Activated T-cell treated with anti-CD3 and anti-CD28 coated beads, Interleukin-2, amount 50 U/mL, for 1 hour (primary cell): ENCODE data around the gene RFX2.

Experiments
- DNase-seq: peaks from one replicate; pipeline ENCODE4 v3.0.0-alpha.2; 2020

Gene RFX2

GRCh38 chr19:6103217-6103644, 7.1 kb downstream of the RFX2 start:
- no peak for DNase-seq

GRCh38 chr19:6101991-6102390, 8.3 kb downstream of the RFX2 start:
- DNase-seq, result no peak

DNA sequence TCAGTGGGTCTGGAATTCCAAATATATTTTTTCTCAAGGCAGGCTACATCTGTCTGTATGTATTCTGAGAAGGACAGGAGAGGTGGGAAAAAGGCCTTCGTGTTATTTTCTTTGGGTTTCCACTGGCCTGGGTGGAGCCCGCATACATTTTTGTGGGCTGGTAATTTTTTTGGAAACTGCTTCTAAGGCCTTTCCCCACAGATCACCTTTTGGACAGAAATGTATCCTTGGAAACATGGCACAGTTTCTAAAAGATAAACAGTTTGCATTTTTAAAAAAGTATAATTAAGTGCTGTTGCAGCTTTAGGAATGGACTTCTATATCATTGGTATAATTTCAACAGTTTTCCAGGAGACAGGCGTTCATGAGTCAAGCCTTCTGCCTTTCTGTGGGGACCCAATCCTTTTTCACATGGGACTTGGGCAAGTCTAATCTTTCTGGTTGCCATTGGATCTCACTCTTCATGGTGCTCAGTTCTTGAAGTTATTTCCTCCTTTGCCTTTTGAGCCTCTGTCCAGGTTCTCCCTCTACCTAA, 8.9 kb downstream of the RFX2 start:
- no peak for DNase-seq

DNA sequence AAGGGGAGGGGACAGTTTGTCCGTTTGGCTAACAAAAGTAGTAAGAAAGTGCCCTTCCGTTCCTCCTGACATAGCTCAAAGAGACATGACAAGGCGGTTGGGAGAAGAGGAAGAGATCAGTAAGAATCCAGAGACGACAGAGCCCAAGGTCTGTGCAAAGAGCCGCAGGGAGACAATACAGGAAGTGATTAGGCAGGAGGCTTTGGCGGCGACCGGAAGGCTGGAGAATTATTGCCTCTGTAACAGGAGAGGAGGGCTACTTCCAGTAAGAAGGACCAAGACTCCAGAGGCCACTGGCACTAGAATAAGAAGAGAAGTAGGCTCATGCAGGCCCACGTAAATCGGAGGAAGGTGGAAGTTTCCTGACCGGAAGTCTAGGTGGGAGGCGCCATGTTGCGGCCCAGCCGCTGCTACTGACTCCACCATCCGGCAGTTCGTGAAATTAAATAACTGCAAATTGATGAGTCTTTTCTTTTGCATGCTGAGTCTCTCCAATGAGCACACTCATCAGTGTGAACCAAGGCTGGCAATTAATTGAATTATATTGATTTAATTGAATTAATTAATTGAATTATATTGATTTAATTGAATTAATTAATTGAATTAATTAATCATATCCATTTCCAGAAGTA, 9.9 kb downstream of the RFX2 start:
- peak; percentile 37 for DNase-seq

DNA sequence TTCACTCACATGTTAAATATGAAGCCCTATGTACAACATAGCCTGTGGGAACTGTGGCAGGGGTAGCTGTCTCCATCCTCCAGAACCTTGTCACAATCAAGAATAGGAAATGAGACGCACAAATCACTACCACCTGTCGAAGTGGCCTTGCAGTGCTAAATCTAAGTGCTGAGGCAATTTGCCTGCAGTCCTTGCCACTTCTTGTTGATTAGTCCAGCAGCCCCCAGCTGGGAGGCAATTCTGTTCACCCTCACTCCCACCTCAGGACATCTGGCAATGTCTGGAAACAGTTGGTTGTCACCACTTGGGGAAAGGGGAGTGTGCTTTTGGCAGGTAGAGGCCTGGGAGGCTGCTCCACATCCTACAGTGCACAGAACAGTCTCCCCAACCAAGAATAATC, 10.7 kb downstream of the RFX2 start:
- no peak for DNase-seq

DNA sequence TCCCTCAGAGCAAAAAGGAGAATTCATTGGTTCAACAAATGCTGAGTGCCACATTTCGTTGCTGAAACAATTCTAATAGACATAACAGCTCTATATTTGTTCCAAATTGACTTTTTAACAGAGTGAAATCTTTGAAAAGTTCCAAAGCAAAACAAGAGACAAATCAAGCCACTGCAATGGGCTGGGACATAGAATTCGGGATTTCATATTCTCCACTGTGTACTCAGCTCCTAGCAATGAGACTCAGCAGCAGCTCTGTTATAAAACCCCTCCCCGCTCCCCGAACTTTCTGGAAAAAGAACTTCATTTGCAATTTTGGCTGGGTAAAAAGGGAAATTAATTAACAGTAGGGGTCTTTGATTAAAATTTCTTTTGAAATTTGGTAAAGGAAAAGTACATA, 11.3 kb downstream of the RFX2 start:
- no peak for DNase-seq

DNA sequence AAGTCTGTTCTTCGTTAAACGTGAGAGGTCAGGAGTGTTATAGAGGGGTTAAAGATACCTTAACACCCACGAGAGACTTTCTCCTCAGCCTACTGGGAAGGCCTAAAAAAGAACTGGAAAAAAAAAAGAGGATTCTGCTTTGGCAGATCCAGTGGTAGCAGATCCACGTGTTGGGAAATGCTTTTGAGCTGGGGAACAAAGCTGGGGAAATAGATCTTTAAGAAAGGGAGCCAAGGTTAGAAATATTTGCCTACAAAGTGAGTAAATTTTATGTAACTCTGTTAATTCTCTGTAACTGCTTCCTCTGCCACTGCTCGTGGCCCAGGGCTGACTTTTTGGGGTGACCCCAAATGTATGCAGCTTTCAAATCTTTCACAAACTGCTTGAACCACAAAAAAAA, 11.7 kb downstream of the RFX2 start:
- no peak for DNase-seq

- DNase-seq, result no peak
These were observed 12.4 kb downstream of the RFX2 start for GRCh38 chr19:6097911-6098310.

GRCh38 chr19:6095760-6096159, 14.5 kb downstream of the RFX2 start:
- no peak for DNase-seq

DNA sequence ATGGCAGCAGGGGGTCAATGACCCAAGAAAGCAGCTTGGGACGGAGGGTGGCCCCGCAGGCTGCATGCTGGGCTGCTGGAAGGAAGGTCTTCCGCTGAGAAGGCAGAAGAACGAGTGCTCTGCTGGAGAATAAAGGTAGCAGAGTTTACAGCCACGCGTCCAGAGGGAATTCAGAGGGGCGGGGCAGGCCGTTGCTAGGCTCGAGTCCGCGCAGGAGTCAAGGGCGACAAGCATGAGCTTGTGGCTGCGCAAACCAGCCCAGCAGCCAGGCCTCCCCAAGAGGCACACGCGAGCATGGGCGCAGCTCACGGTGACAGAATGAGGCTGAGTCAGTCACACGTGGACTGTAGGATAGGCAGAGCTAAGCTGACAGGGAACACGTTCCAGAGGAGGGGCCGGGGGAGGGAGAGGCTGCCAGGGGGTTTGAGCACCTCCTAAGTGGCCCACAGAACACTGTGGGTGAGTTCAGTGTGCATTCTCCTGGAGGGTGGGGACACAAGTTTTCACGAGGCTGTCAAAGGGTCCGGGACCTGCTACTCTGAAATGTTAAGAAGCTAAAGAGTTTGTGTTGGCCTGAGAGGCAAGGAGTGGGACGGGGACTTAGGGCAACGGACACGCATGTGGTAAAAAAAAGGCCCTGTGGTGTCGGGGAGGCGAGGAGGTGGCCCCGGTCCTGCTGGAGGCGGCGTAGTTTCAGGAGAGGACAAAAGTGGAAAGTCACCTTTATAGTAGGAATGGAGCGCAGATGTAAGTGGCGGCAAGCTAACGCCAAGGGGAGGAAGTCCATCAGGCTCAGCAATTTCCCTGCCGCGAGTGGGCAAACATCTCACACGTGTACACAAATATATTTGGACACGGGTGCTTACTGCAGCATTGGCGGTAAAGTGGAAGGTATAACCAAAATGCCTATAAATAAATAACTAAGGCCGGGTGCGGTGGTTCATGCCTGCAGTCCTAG, 17.7 kb downstream of the RFX2 start:
- DNase-seq, result no peak

- DNase-seq, result no peak
These were observed 18.5 kb downstream of the RFX2 start for GRCh38 chr19:6091771-6092291.

DNA sequence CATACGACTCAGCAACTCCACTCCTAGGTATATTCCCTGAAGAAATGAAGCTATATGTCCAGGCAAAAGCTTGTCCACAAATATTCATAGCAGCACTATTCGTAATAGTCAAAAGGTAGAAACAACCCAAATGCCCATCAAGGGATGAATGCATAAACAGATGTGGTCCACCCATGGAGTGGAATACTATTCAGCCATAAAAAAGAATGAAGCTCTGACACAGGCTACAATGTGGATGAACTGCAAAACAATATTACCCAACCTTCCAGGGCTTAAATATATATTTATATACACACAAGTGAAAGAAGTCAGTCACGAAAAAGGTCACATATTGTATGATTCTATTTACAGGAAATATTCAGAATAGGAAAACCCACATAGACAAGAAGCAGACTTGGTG, 19.7 kb downstream of the RFX2 start:
- no peak for DNase-seq

DNA sequence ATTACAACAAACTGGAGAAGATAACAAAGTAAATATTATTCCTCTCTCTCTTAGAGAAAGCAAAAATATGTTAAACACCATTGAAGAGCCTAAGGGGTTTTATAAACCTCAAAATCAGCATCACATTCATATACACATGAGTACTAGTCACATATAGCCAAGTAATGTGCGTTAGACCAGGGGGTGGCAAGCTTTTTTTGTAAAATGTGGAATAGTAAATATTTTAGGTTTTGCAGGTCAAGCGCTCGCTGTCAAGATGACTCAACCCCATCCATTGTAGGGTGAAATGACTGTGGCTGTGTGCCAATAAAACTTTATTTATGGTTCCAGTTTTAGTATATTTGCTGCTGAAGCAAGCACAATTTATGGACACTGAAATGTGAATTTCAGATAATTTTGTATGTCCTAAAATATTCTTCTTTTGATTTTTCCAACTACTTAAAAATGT, 21.7 kb downstream of the RFX2 start:
- DNase-seq, result no peak

- DNase-seq, result peak; percentile 47
These were observed 23.2 kb downstream of the RFX2 start for GRCh38 chr19:6087074-6087571.

- DNase-seq, result no peak
These were observed 24.1 kb downstream of the RFX2 start for GRCh38 chr19:6086068-6086788.

GRCh38 chr19:6084821-6085220, 25.5 kb downstream of the RFX2 start:
- no peak for DNase-seq

- no peak for DNase-seq
These were observed 31.2 kb downstream of the RFX2 start for GRCh38 chr19:6079107-6079506.

GRCh38 chr19:6078068-6078467, 32.2 kb downstream of the RFX2 start:
- DNase-seq, result no peak

- DNase-seq, result no peak
These were observed 33.4 kb downstream of the RFX2 start for GRCh38 chr19:6076675-6077463.

DNA sequence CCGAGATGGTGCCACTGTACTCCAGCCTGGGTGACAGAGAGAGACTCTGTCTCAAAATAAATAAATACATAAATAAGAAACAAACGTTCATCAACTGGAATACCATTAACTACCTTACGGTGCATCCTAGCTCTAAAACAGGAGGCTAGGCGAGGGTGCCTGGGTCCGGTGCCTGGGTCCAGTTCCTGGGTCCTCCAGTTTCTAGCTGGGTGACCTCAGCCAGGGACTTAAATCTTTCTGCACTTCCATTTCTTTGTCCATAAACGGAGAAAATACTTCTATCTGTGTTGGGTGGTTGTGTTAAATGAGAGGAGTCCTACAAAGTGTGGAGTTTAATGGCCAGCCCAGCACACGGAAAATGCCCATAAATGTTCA, 34.0 kb downstream of the RFX2 start:
- no peak for DNase-seq

DNA sequence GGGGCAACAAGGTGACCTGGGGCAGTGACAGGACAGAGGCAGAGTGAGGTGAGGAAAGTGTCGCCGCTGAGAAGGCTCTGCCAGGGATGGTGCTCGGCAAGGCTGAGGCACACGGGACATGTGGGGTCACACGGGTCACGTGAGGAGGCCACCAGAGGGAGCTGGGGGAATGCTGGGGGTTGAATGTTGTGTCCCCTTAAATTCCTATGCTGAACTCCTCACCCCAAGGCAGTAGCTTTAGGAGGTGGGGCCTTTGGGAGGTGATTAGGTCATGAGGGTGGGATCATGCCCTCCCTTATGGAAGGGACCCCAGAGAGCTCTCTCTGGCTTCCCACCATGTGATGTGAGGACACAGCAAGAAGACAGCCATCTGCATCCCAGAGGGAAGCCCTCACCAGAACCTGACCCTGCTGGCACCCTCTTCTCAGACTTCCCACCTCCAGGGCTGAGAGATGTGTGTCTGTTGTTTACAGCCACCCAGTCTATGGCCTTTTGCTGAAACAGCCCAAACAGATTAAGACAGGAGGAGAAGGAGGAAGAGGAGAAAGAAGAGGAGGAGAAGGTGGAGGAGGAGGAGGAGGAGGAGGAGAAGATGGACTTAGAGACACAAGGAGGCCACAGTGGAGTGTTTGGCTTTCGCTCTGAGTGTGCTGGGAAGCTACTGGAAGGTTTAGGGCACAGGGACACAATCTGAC, 35.4 kb downstream of the RFX2 start:
- DNase-seq, result no peak
